WERI-Rb-1 (cell line): ENCODE results near the gene STX3.

Experiments
- DNase-seq: peaks from one replicate; pipeline ENCODE4 v3.0.0-alpha.2; 2020
- H3K27ac ChIP-seq: fragments of 250-450 bp; sonication (Bioruptor Pico); 2 replicates; pipeline ENCODE4 v1.5.1; 2020; ENCODE audit warnings: mild to moderate bottlenecking, moderate library complexity
- H3K27me3 ChIP-seq: fragments of 250-450 bp; sonication (Bioruptor Pico); 2 replicates; pipeline ENCODE4 v1.5.1; 2021; ENCODE audit warnings: mild to moderate bottlenecking, low read depth, moderate library complexity; ENCODE audit not compliant: insufficient read depth, severe bottlenecking
- H3K36me3 ChIP-seq: fragments of 250-450 bp; sonication (Bioruptor Pico); 2 replicates; pipeline ENCODE4 v1.5.1; 2020; ENCODE audit warnings: mild to moderate bottlenecking, moderate library complexity
- H3K4me3 ChIP-seq: 2 replicates; pipeline ENCODE4 v1.5.1; 2011; ENCODE audit warnings: low read depth, mild to moderate bottlenecking, control low read depth, low read length
- H3K9me3 ChIP-seq: fragments of 250-450 bp; sonication (Bioruptor Pico); 2 replicates; pipeline ENCODE4 v1.5.1; 2021; ENCODE audit warnings: mild to moderate bottlenecking, moderate library complexity; ENCODE audit not compliant: severe bottlenecking
- CTCF ChIP-seq: IDR thresholded peaks from 2 replicates; pipeline ENCODE4 v1.5.1; 2011; ENCODE audit warnings: low read depth, mild to moderate bottlenecking, control low read depth, inconsistent platforms, low read length

The STX3 gene

GRCh38 chr11:59773083-59773440 lies 17.9 kb downstream of the STX3 start:
- Histone ChIP-seq H3K4me3 (no peak overlapping the region), H3K9me3 (no peaks in the 10 kb centered on the region), H3K36me3 (peaks cover 61% of the 10 kb centered on the region), H3K27me3 (no peaks in the 10 kb centered on the region), H3K27ac (no peak overlapping the region)
- TF ChIP-seq CTCF, result no peak
- no peak for DNase-seq

GRCh38 chr11:59776210-59777066 lies 21.3 kb downstream of the STX3 start:
- H3K27ac ChIP-seq, result no peak overlapping the region
- no peak for DNase-seq
- no peak for TF ChIP-seq CTCF
- no peaks in the 10 kb centered on the region for H3K27me3 ChIP-seq
- H3K36me3 ChIP-seq, result peaks cover 80% of the 10 kb centered on the region
- H3K4me3 ChIP-seq, result no peak overlapping the region
- no peaks in the 10 kb centered on the region for H3K9me3 ChIP-seq

GRCh38 chr11:59777104-59777503 lies 21.9 kb downstream of the STX3 start:
- H3K27me3 ChIP-seq, result no peaks in the 10 kb centered on the region
- TF ChIP-seq CTCF, result no peak
- H3K4me3 ChIP-seq, result no peak overlapping the region
- H3K27ac ChIP-seq, result no peak overlapping the region
- no peak for DNase-seq
- peaks cover 86% of the 10 kb centered on the region for H3K36me3 ChIP-seq
- H3K9me3 ChIP-seq, result no peaks in the 10 kb centered on the region

GRCh38 chr11:59778122-59778521 lies 22.9 kb downstream of the STX3 start:
- Histone ChIP-seq H3K4me3 (no peak overlapping the region), H3K36me3 (peaks cover 90% of the 10 kb centered on the region), H3K9me3 (no peaks in the 10 kb centered on the region), H3K27me3 (no peaks in the 10 kb centered on the region), H3K27ac (no peak overlapping the region)
- no peak for DNase-seq
- TF ChIP-seq CTCF, result no peak

- H3K27ac ChIP-seq, result no peak overlapping the region
- H3K36me3 ChIP-seq, result peaks cover 91% of the 10 kb centered on the region
Observed at GRCh38 chr11:59779487-59779886, 24.3 kb downstream of the STX3 start.

More at GRCh38 chr11:59779487-59779886, 24.3 kb downstream of the STX3 start:
- DNase-seq, result no peak
- Histone ChIP-seq H3K4me3 (no peak overlapping the region), H3K27me3 (no peaks in the 10 kb centered on the region), H3K9me3 (no peaks in the 10 kb centered on the region)
- no peak for TF ChIP-seq CTCF
